Endothelial cell of umbilical vein (primary cell): ENCODE measurements around the gene DENND1A. TPM values are rescaled to one million over a fixed set of nuclear protein-coding genes. Genes with fewer than 3 reads are reported as not detected.

ENCODE experiments used
- BruUV-seq: library from RNA; stranded (reverse); fragments of 400-500 nt; replicated peaks from 2 replicates; lab custom pipeline; 2021; lab: Mats Ljungman, UMichigan
- CTCF ChIA-PET: fragments of 300-600, 350-600 bp; sonication (Branson Sonifier 250); formaldehyde crosslinking; loops from one replicate; lab custom pipeline; 2021; ENCODE audit warnings: antibody characterized with exemption, inconsistent platforms; lab: Charles Lee
- POLR2A ChIA-PET: fragments of 300-600, 350-600 bp; sonication (Branson Sonifier 250); formaldehyde crosslinking; loops from one replicate; lab custom pipeline; 2021; ENCODE audit warnings: antibody characterized with exemption, inconsistent platforms; lab: Charles Lee
- DNase-seq: peaks from one replicate; pipeline ENCODE4 v3.0.0-alpha.2; 2011; ENCODE audit warnings: low read depth, low spot score
- FAIRE-seq: peaks from 2 replicates; lab custom pipeline; 2011; peaks lifted over from hg19 to GRCh38; lab: Jason Lieb, UNC
- H2AFZ ChIP-seq: 2 replicates; pipeline ENCODE4 v1.6.0; 2012; ENCODE audit warnings: low read depth, low read length, control low read depth, inconsistent platforms
- H3K27ac ChIP-seq: 2 replicates; pipeline ENCODE4 v1.5.1; 2011; ENCODE audit warnings: low read depth, mild to moderate bottlenecking, control low read depth, low read length, moderate library complexity; ENCODE audit not compliant: insufficient read depth
- H3K27me3 ChIP-seq, 2 experiments: 2 replicates each; pipeline versions ENCODE4 v1.6.0 to v1.6.1; 2011; ENCODE audit warnings: low read length in 2 of 2, mixed read lengths in 1 of 2; ENCODE audit not compliant: control insufficient read depth in 2 of 2, insufficient read depth in 2 of 2
- H3K36me3 ChIP-seq, 2 experiments: 2 replicates in 1 of 2; 3 replicates in 1 of 2; pipeline ENCODE4 v1.5.1; 2011; ENCODE audit warnings: low read length in 2 of 2, mild to moderate bottlenecking in 1 of 2, moderate library complexity in 1 of 2; ENCODE audit not compliant: control insufficient read depth in 2 of 2, insufficient read depth in 2 of 2; ENCODE audit errors: extremely low read depth in 1 of 2
- H3K4me1 ChIP-seq: 3 replicates; pipeline ENCODE4 v1.5.1; 2011; ENCODE audit warnings: mild to moderate bottlenecking, low read length; ENCODE audit not compliant: control insufficient read depth, insufficient read depth; ENCODE audit errors: extremely low read depth
- H3K4me2 ChIP-seq: 2 replicates; pipeline ENCODE4 v1.6.1; 2011; ENCODE audit warnings: low read length, control low read depth, mixed read lengths; ENCODE audit not compliant: insufficient read depth
- H3K4me3 ChIP-seq, 3 experiments: fragments of 200-600 bp in 1 of 3; sonication (generic), shearing (Covaris generic) in 1 of 3; replicated peaks in 1 of 3; 2 replicates each; pipeline ENCODE4 v1.5.1; 2011 to 2016; ENCODE audit warnings: control low read depth in 3 of 3, low read length in 3 of 3, mild to moderate bottlenecking in 2 of 3, inconsistent platforms in 1 of 3, low read depth in 1 of 3, moderate library complexity in 1 of 3; ENCODE audit not compliant: insufficient read depth in 1 of 3
- H3K79me2 ChIP-seq: 2 replicates; pipeline ENCODE4 v1.6.0; 2012; ENCODE audit warnings: low read length, inconsistent platforms; ENCODE audit not compliant: control insufficient read depth, insufficient read depth
- H3K9ac ChIP-seq: replicated peaks from 2 replicates; pipeline ENCODE3; 2011; ENCODE audit warnings: low read length, control low read depth; ENCODE audit not compliant: insufficient read depth; ENCODE audit errors: extremely low read depth
- H3K9me1 ChIP-seq: replicated peaks from 3 replicates; pipeline ENCODE4 v1.6.0; 2011; ENCODE audit warnings: mild to moderate bottlenecking, low read length; ENCODE audit not compliant: control insufficient read depth, insufficient read depth; ENCODE audit errors: extremely low read depth
- H3K9me3 ChIP-seq: replicated peaks from 2 replicates; pipeline ENCODE4 v1.5.1; 2012; ENCODE audit warnings: low read length, inconsistent platforms; ENCODE audit not compliant: control insufficient read depth, insufficient read depth
- H4K20me1 ChIP-seq: replicated peaks from 2 replicates; pipeline ENCODE3; 2011; ENCODE audit warnings: mild to moderate bottlenecking, low read length; ENCODE audit not compliant: control insufficient read depth, insufficient read depth; ENCODE audit errors: extremely low read depth
- CTCF ChIP-seq, 2 donors: IDR thresholded peaks; 1 replicate in 1 of 2; 2 replicates in 1 of 2; pipeline ENCODE4 v1.5.1; 2011; ENCODE audit warnings: low read length in 2 of 2, mild to moderate bottlenecking in 2 of 2, moderate library complexity in 2 of 2, control low read depth in 1 of 2, inconsistent platforms in 1 of 2, low read depth in 1 of 2; ENCODE audit not compliant: insufficient read depth in 1 of 2; ENCODE audit errors: extremely low read depth in 1 of 2
- EZH2 ChIP-seq: IDR thresholded peaks from 2 replicates; pipeline ENCODE4 v1.6.1; 2012; ENCODE audit warnings: borderline replicate concordance, low read depth, mild to moderate bottlenecking, moderate library complexity, low read length, inconsistent platforms; ENCODE audit not compliant: severe bottlenecking
- FOS ChIP-seq: IDR thresholded peaks from 2 replicates; pipeline ENCODE4 v1.6.1; 2011; ENCODE audit warnings: mild to moderate bottlenecking, low read length, moderate library complexity, borderline replicate concordance; ENCODE audit not compliant: insufficient read depth
- JUN ChIP-seq: IDR thresholded peaks from 2 replicates; pipeline ENCODE4 v1.6.1; 2011; ENCODE audit warnings: borderline replicate concordance, low read depth; ENCODE audit not compliant: insufficient read length, insufficient read depth
- MYC ChIP-seq: IDR thresholded peaks from one replicate; pipeline ENCODE4 v1.6.1; 2011; ENCODE audit warnings: mild to moderate bottlenecking, low read depth, low read length
- POLR2A ChIP-seq: IDR thresholded peaks from 2 replicates; pipeline ENCODE4 v1.6.1; 2012; ENCODE audit warnings: low read depth, mild to moderate bottlenecking, control low read depth, low read length
- POLR2AphosphoS5 ChIP-seq: IDR thresholded peaks from 2 replicates; pipeline ENCODE4 v1.6.1; 2012; ENCODE audit warnings: low read depth, mild to moderate bottlenecking, control low read depth, low read length, moderate library complexity; ENCODE audit not compliant: insufficient read depth
- dilution Hi-C: fragments of 300-500 bp; cut with MboI; formaldehyde crosslinking; loops from one replicate; pipeline ENCODE4 v1.15.0; 2019; ENCODE audit warnings: low sequenced_read_pairs; ENCODE audit not compliant: extremely low pct_ligation_motif_present
- intact Hi-C: fragments of 100-400 bp; cut with micrococcal nuclease; formaldehyde crosslinking; loops from one replicate; pipeline ENCODE4 v1.10.0; 2022
- polyA plus RNA-seq, 4 experiments: library from polyadenylated mRNA; depleted of rRNA in 3 of 4; stranded (reverse) in 3 of 4; unstranded in 1 of 4; fragments of >200 nt; gene quantifications; 2 replicates each; pipeline versions ENCODE4 v1.2.1 to v1.2.3, GENCODE V29; 2011 to 2012; ENCODE audit warnings: missing spikeins in 1 of 4
- total RNA-seq: library from RNA; stranded (reverse); gene quantifications from 2 replicates; pipeline ENCODE4 v1.2.3, GENCODE V29; 2021

The DENND1A gene
- total and polyA plus RNA-seq, 2 donors (not counting 3 experiments of a cell fraction or from before 2014, with no cell fraction given), result 18.5 to 24.5 TPM

GRCh38 chr9:123373447-123373923 lies 556.4 kb downstream of the DENND1A start:
- Histone ChIP-seq H3K36me3 (no peaks in the 10 kb centered on the region), H4K20me1 (no peaks in the 10 kb centered on the region), H3K9me3 (no peaks in the 10 kb centered on the region), H3K27me3 (peaks cover 26 to 32% of the 10 kb centered on the region in 2 experiments), H3K79me2 (no peaks in the 10 kb centered on the region), H3K27ac (no peak overlapping the region), H3K4me2 (no peak overlapping the region), H3K9me1 (no peaks in the 10 kb centered on the region), H3K4me1 (no peaks in the 10 kb centered on the region), H3K4me3 (no peak overlapping the region), H3K9ac (no peak overlapping the region), H2AFZ (no peak overlapping the region)
- DNase-seq (no peak), FAIRE-seq (no peak)
- TF ChIP-seq EZH2, result peak; percentile 87
- no peak for TF ChIP-seq POLR2AphosphoS5
- ChIA-PET POLR2A (no interaction called here), CTCF (interaction anchor here (1.4 kb wide), 1 partner anchor 18 kb away, joined by 4 read pairs; no protein-coding TSS in a partner anchor)
- no TSS peak for BruUV-seq
- dilution Hi-C loops (no loop called here), intact Hi-C loops (no loop called here)

GRCh38 chr9:123372766-123373446 lies 557.0 kb downstream of the DENND1A start:
- dilution Hi-C loops (no loop called here), intact Hi-C loops (no loop called here)
- H3K4me2 ChIP-seq, result no peak overlapping the region
- H3K79me2 ChIP-seq, result no peaks in the 10 kb centered on the region
- no TSS peak for BruUV-seq
- FAIRE-seq, result no peak
- no peak overlapping the region for H3K9ac ChIP-seq
- no peaks in the 10 kb centered on the region for H3K4me1 ChIP-seq
- H3K9me1 ChIP-seq, result no peaks in the 10 kb centered on the region
- H3K9me3 ChIP-seq, result no peaks in the 10 kb centered on the region
- ChIA-PET CTCF (interaction anchor here (1.1 to 1.4 kb wide), 2 partner anchors 7 to 18 kb away, joined by 3 read pairs; no protein-coding TSS in a partner anchor), POLR2A (no interaction called here)
- peaks cover 26 to 32% of the 10 kb centered on the region in 2 experiments for H3K27me3 ChIP-seq
- TF ChIP-seq POLR2A (no peak), MYC (no peak), POLR2AphosphoS5 (no peak), FOS (no peak), CTCF (IDR thresholded peaks at IDR 0.05; ENCODE audit: extremely low read depth in 1 of 2, insufficient read depth in 1 of 2, low read depth in 1 of 2, low read length in 2 of 2) (no peak), EZH2 (no peak), JUN (no peak)
- H3K27ac ChIP-seq, result no peak overlapping the region
- H4K20me1 ChIP-seq, result no peaks in the 10 kb centered on the region
- no peaks in the 10 kb centered on the region for H3K36me3 ChIP-seq
- no peak for DNase-seq
- H2AFZ ChIP-seq, result no peak overlapping the region
- no peak overlapping the region for H3K4me3 ChIP-seq
